NCI-H1694 (cell line): ENCODE measurements around the gene ELMO1.

Source experiments
- DNase-seq: peaks from one replicate; lab custom pipeline; 2025; lab: John Stamatoyannopoulos, UW

The ELMO1 gene

GRCh38 chr7:37408291-37409228 is 40.1 kb downstream of the ELMO1 start:
- no peak for DNase-seq

- DNase-seq: no peak
Observed at GRCh38 chr7:37405603-37406122, 43.0 kb downstream of the ELMO1 start.

- no peak for DNase-seq
Observed at GRCh38 chr7:37405128-37405527, 43.5 kb downstream of the ELMO1 start.

- DNase-seq: no peak
Observed at GRCh38 chr7:37399876-37400421, 48.7 kb downstream of the ELMO1 start.

- DNase-seq: no peak
Observed at GRCh38 chr7:37398403-37398802, 50.3 kb downstream of the ELMO1 start.

- no peak for DNase-seq
Observed at GRCh38 chr7:37395618-37396259, 52.9 kb downstream of the ELMO1 start.

- no peak for DNase-seq
Observed at GRCh38 chr7:37394158-37394557, 54.5 kb downstream of the ELMO1 start.

GRCh38 chr7:37393476-37393875 is 55.2 kb downstream of the ELMO1 start:
- no peak for DNase-seq

GRCh38 chr7:37392673-37393017 is 56.0 kb downstream of the ELMO1 start:
- DNase-seq: no peak

- no peak for DNase-seq
Observed at GRCh38 chr7:37391791-37392672, 56.6 kb downstream of the ELMO1 start.

- no peak for DNase-seq
Observed at GRCh38 chr7:37390114-37390513, 58.5 kb downstream of the ELMO1 start.

GRCh38 chr7:37388811-37389210 is 59.9 kb downstream of the ELMO1 start:
- no peak for DNase-seq

- no peak for DNase-seq
Observed at GRCh38 chr7:37385787-37386186, 62.9 kb downstream of the ELMO1 start.

GRCh38 chr7:37382546-37383088 is 66.0 kb downstream of the ELMO1 start:
- DNase-seq: no peak

GRCh38 chr7:37380831-37381230 is 67.8 kb downstream of the ELMO1 start:
- no peak for DNase-seq

GRCh38 chr7:37379546-37380277 is 69.0 kb downstream of the ELMO1 start:
- DNase-seq: no peak

- DNase-seq: no peak
Observed at GRCh38 chr7:37377231-37377630, 71.4 kb downstream of the ELMO1 start.

GRCh38 chr7:37376386-37376785 is 72.3 kb downstream of the ELMO1 start:
- no peak for DNase-seq

- no peak for DNase-seq
Observed at GRCh38 chr7:37372750-37373149, 75.9 kb downstream of the ELMO1 start.

- DNase-seq: no peak
Observed at GRCh38 chr7:37371755-37372154, 76.9 kb downstream of the ELMO1 start.

GRCh38 chr7:37369906-37370305 is 78.8 kb downstream of the ELMO1 start:
- no peak for DNase-seq
